GM19395 (cell line): ENCODE measurements around the gene ZNF331.
A peak's percentile ranks its signal among the peaks of the same experiment; 100 is the strongest.
"Not testable (repeated sequence)": the region's sequence is repeated elsewhere in the genome, so short reads cannot be mapped to it uniquely, and the experiment has no call there.

Experiments used
- ATAC-seq: cut with Tn5 transposase; IDR thresholded peaks from one replicate; pipeline ENCODE4 v1.9.1; 2021; ENCODE audit warnings: mild to moderate bottlenecking, moderate library complexity; ENCODE audit not compliant: unreplicated experiment

Gene ZNF331

GRCh38 chr19:53537521-53538377 lies at the start of gene ZNF331:
Gene ZNF331, plus strand, starts transcription at chr19:53538145. Its CDS starts 31,232 bp downstream, at chr19:53569377.
- peak; percentile 71 for ATAC-seq

GRCh38 chr19:53492153-53492552 lies 45.8 kb upstream of the ZNF331 start:
- ATAC-seq: no peak

- ATAC-seq: not testable (repeated sequence)
These were observed 40.5 kb upstream of the ZNF331 start for GRCh38 chr19:53497311-53498023.

- ATAC-seq: not testable (repeated sequence)
These were observed 39.9 kb upstream of the ZNF331 start for GRCh38 chr19:53498024-53498395.

GRCh38 chr19:53503151-53503550 lies 34.8 kb upstream of the ZNF331 start:
- ATAC-seq: not testable (repeated sequence)

- ATAC-seq: not testable (repeated sequence)
These were observed 34.1 kb upstream of the ZNF331 start for GRCh38 chr19:53503671-53504364.

GRCh38 chr19:53504365-53504703 lies 33.6 kb upstream of the ZNF331 start:
- ATAC-seq: not testable (repeated sequence)

GRCh38 chr19:53504885-53505284 lies 33.1 kb upstream of the ZNF331 start:
- no peak for ATAC-seq

- ATAC-seq: no peak
These were observed 31.2 kb upstream of the ZNF331 start for GRCh38 chr19:53506728-53507127.

GRCh38 chr19:53507523-53508442 lies 30.2 kb upstream of the ZNF331 start:
- no peak for ATAC-seq

- no peak for ATAC-seq
These were observed 28.5 kb upstream of the ZNF331 start for GRCh38 chr19:53509443-53509842.

- ATAC-seq: no peak
These were observed 28.1 kb upstream of the ZNF331 start for GRCh38 chr19:53509845-53510244.

GRCh38 chr19:53511357-53511756 lies 26.6 kb upstream of the ZNF331 start:
- ATAC-seq: no peak

GRCh38 chr19:53511933-53512374 lies 26.0 kb upstream of the ZNF331 start:
- no peak for ATAC-seq

GRCh38 chr19:53515047-53515446 lies 22.9 kb upstream of the ZNF331 start:
- not testable (repeated sequence) for ATAC-seq

GRCh38 chr19:53517114-53517741 lies 20.7 kb upstream of the ZNF331 start:
- no peak for ATAC-seq

- ATAC-seq: no peak
These were observed 19.8 kb upstream of the ZNF331 start for GRCh38 chr19:53518121-53518520.

GRCh38 chr19:53518716-53519115 lies 19.2 kb upstream of the ZNF331 start:
- no peak for ATAC-seq

GRCh38 chr19:53519446-53519845 lies 18.5 kb upstream of the ZNF331 start:
- no peak for ATAC-seq

- no peak for ATAC-seq
These were observed 17.8 kb upstream of the ZNF331 start for GRCh38 chr19:53520163-53520546.
